Esophagus squamous epithelium (tissue), 4 donors: ENCODE results near the gene AKNAD1.

ENCODE experiments used
- CTCF ChIP-seq, 6 experiments: fragments of 450-650 bp in 4 of 6; fragments of 200-600 bp in 2 of 6; sonication (generic) in 2 of 6; IDR thresholded peaks; one replicate each; pipeline ENCODE4 v1.5.1; 2016 to 2019; ENCODE audit warnings: antibody characterized with exemption in 6 of 6, mild to moderate bottlenecking in 4 of 6, moderate library complexity in 4 of 6
- POLR2A ChIP-seq, 4 donors: fragments of 450-650 bp; IDR thresholded peaks; one replicate each; pipeline ENCODE4 v1.6.1; 2017; ENCODE audit warnings: antibody characterized with exemption in 4 of 4, mild to moderate bottlenecking in 4 of 4, moderate library complexity in 3 of 4

GRCh38 chr1:108824051-108824450 is 32.8 kb downstream of the AKNAD1 start:
- no peak for TF ChIP-seq CTCF (IDR thresholded peaks at IDR 0.05)
- no peak for TF ChIP-seq POLR2A (IDR thresholded peaks at IDR 0.05)
